ENCODE measurements around the gene KRTAP6-2. TPM values are rescaled to one million over a fixed set of nuclear protein-coding genes. Genes with fewer than 3 reads are reported as not detected.

The KRTAP6-2 gene
- total RNA-seq, 1 donor from 2014 or later = not detected

DNA sequence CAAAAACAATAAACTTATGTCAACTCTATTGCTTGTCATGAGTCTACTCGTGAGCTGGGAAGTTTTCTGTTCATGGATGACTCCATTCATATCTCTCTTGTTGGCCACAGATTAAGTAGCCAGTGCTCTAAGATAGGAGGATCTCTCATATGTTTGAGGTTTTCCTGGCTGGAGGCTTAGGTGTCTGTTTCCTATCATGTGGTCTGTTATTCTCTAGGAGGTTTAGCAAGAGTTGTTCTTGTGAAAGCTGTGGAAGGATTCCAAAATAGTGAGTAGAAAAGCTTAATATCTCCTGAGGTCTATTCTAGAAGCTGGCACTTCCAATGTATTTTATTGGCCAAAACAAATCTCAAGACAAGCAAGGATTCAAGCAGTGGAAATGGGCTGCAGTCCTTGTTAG lies 30.5 kb upstream of the KRTAP6-2 start:
- H3K36me3 Mint-ChIP-seq (ENCODE audit: low read depth) = no peaks in the 10 kb centered on the region
- H3K27ac Mint-ChIP-seq (ENCODE audit: unreplicated experiment) = no peak overlapping the region
- DNase-seq (ENCODE audit: low spot score) = no peak
- H3K4me1 Mint-ChIP-seq (ENCODE audit: low read depth) = no peaks in the 10 kb centered on the region
- no peaks in the 10 kb centered on the region for H3K27me3 Mint-ChIP-seq (ENCODE audit: low read depth)
- H3K9me3 Mint-ChIP-seq (ENCODE audit: low read depth) = peaks cover 22% of the 10 kb centered on the region
- H3K4me3 Mint-ChIP-seq (ENCODE audit: unreplicated experiment) = no peak overlapping the region
- TF ChIP-seq, protein P1, sequence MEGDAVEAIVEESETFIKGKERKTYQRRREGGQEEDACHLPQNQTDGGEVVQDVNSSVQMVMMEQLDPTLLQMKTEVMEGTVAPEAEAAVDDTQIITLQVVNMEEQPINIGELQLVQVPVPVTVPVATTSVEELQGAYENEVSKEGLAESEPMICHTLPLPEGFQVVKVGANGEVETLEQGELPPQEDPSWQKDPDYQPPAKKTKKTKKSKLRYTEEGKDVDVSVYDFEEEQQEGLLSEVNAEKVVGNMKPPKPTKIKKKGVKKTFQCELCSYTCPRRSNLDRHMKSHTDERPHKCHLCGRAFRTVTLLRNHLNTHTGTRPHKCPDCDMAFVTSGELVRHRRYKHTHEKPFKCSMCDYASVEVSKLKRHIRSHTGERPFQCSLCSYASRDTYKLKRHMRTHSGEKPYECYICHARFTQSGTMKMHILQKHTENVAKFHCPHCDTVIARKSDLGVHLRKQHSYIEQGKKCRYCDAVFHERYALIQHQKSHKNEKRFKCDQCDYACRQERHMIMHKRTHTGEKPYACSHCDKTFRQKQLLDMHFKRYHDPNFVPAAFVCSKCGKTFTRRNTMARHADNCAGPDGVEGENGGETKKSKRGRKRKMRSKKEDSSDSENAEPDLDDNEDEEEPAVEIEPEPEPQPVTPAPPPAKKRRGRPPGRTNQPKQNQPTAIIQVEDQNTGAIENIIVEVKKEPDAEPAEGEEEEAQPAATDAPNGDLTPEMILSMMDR (IDR thresholded peaks at IDR 0.05) = no peak

DNA sequence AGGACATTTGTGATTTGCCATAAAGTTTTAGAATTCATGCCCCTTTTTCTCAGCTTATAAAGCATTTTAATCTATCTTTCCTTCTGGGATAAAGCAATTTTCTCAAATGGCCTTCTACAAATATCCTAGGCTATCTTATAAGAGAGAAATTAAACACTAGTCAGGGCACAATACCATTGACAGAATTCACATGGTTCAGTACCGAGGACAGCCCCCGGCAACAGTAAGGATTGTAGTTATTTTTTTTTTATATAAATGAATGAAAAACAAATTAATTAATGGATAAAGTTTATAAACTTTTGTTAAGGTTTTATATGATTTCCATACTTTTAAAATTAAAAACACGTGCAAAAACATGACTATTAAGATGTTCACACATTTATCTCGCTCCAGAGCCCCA lies 29.4 kb upstream of the KRTAP6-2 start:
- Mint-ChIP-seq H3K9me3 (ENCODE audit: low read depth) (peaks cover 22% of the 10 kb centered on the region), H3K36me3 (ENCODE audit: low read depth) (no peaks in the 10 kb centered on the region), H3K4me3 (ENCODE audit: unreplicated experiment) (no peak overlapping the region), H3K4me1 (ENCODE audit: low read depth) (no peaks in the 10 kb centered on the region), H3K27ac (ENCODE audit: unreplicated experiment) (no peak overlapping the region), H3K27me3 (ENCODE audit: low read depth) (no peaks in the 10 kb centered on the region)
- no peak for DNase-seq (ENCODE audit: low spot score)
- TF ChIP-seq, protein P1 (IDR thresholded peaks at IDR 0.05) = no peak

DNA sequence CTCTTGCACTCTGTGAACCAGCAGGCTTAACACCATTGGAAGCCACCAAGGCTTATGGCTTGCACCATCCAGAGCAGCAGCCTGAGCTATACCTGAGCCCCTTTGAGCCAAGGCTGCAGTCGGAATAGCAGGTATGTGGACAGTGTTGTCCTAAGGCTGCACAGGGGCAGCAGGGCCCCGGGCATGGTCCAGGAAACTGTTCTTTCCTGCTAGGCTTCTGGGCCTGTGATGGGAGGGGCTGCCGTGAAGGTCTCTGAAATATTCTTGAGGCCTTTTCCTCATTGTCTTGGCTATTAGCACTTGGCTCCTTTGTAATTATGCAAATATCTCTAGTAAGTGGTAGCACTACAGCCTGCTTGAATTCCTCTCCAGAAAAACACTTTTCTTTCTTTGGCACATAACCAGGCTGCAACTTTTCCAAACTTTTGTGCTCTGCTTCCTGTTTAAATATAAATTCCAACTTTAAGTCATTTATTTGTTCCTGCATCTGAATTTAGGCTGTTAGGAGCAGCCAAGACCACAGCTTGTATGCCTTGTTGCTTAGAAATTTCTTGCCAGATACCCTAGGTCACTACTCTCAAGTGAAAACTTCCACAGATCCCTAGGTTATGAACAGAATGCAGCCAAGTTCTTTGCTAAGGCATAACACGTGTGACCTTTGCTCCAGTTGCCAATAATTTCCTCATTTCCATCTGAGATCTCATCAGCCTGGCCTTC lies 26.9 kb upstream of the KRTAP6-2 start:
- Mint-ChIP-seq H3K4me1 (ENCODE audit: low read depth) (no peaks in the 10 kb centered on the region), H3K36me3 (ENCODE audit: low read depth) (no peaks in the 10 kb centered on the region), H3K4me3 (ENCODE audit: unreplicated experiment) (no peak overlapping the region), H3K9me3 (ENCODE audit: low read depth) (peaks cover 20% of the 10 kb centered on the region), H3K27ac (ENCODE audit: unreplicated experiment) (no peak overlapping the region), H3K27me3 (ENCODE audit: low read depth) (no peaks in the 10 kb centered on the region)
- TF ChIP-seq, protein P1 (IDR thresholded peaks at IDR 0.05) = no peak
- no peak for DNase-seq (ENCODE audit: low spot score)

DNA sequence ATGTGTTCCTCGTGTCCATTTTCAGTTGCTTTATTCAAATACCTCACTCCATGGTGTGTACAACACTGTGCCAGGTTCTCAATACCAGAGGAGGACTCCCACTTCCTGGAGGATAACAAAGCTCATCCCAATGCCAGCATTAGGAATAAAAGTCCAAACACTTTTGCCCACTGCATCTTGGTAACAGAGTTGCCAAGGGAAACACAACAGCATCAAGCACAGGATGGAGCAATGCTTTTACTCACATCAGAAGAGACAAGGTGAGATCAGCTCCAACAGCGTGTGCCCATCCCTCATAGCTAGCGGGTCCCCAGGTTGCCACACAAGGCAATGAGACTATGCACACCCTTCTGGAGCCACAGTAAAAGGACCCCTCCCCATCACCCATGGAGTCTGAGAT lies 24.7 kb upstream of the KRTAP6-2 start:
- DNase-seq (ENCODE audit: low spot score) = no peak
- H3K36me3 Mint-ChIP-seq (ENCODE audit: low read depth) = no peaks in the 10 kb centered on the region

DNA sequence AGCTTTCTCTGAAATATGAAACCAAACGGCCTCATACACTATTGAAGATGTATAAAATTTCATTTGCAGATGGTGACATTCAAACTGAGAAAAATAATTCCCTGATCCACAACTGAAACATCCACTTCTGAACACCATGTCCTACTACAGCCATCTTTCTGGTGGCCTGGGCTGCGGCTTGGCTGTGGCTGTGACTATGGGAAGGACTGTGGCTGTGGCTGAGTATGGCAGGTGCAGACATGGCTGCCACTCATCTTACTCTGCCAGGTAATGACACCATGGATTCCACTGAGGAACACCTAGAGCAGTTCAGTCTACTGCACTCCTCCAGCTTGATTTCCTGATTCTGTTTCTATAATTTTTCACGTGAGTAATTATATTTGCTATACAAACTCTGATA lies 21.8 kb upstream of the KRTAP6-2 start, which contains the start of gene KRTAP20-4:
Gene KRTAP20-4 (plus strand): TSS at position 106 of the 400 bp plus-strand sequence.
- H3K4me1 Mint-ChIP-seq (ENCODE audit: low read depth) = no peaks in the 10 kb centered on the region
- H3K27ac Mint-ChIP-seq (ENCODE audit: unreplicated experiment) = no peak within 1 kb of the TSS
- DNase-seq (ENCODE audit: low spot score) = no peak
- H3K9me3 Mint-ChIP-seq (ENCODE audit: low read depth) = peaks cover 16% of the 10 kb centered on the region
- no peaks in the 10 kb centered on the region for H3K36me3 Mint-ChIP-seq (ENCODE audit: low read depth)
- TF ChIP-seq, protein P1 (IDR thresholded peaks at IDR 0.05) = no peak
- H3K4me3 Mint-ChIP-seq (ENCODE audit: unreplicated experiment) = no peak within 1 kb of the TSS
- H3K27me3 Mint-ChIP-seq (ENCODE audit: low read depth) = no peaks in the 10 kb centered on the region

More for the DNA sequence above, 24.7 kb upstream of the KRTAP6-2 start:
- Mint-ChIP-seq H3K4me3 (ENCODE audit: unreplicated experiment) (no peak overlapping the region), H3K27me3 (ENCODE audit: low read depth) (no peaks in the 10 kb centered on the region), H3K27ac (ENCODE audit: unreplicated experiment) (no peak overlapping the region), H3K9me3 (ENCODE audit: low read depth) (peaks cover 20% of the 10 kb centered on the region), H3K4me1 (ENCODE audit: low read depth) (no peaks in the 10 kb centered on the region)
- TF ChIP-seq, protein P1 (IDR thresholded peaks at IDR 0.05) = no peak
